Hematopoietic multipotent progenitor cell treated with erythropoietin and hydrocortisone succinate and interleukin-3 and kit ligand, for 8 days (in vitro differentiated cells): ENCODE results near the gene GPR176.

Experiments used
- DNase-seq: peaks from one replicate; pipeline ENCODE4 v3.0.0-alpha.2; 2015

GPR176 gene

DNA sequence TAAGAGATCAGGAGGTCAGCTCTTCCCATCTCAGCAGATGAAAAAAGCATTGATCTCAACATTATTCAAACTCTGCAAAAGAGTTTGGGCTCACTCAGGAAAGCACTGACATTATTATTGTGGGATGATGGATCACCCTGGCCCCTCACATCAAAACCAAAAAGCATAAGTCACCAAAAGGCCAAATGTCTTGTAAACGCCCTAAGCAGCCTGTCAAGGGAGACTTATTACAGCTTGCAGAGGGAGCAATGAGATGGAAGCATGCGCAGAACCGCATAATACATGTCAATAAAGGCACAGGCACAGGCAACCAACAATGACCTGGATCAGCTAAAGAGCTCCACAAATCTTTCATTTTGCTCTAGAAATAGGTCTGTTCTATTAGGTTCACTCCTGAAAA, 142.0 kb downstream of the GPR176 start:
- DNase-seq, result peak; percentile 41

DNA sequence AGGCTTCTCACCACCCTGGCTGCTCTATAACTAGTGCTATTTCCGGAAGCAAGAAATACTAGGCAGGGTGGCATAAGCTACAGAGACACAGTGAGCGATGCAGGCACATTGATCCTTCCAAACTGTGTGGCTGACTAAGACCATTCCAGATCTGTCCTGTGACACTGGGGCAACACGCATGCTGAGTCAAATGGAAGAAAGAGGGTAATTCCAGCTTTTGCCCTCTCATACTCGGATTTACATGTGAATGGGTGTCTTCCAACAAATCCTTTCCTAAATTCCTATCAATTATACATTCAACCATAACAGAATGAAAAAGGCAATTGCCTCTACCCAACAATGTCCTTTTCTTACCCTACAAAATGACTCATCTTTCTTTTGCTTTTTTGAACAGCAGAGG, 142.6 kb downstream of the GPR176 start:
- DNase-seq, result no peak

DNA sequence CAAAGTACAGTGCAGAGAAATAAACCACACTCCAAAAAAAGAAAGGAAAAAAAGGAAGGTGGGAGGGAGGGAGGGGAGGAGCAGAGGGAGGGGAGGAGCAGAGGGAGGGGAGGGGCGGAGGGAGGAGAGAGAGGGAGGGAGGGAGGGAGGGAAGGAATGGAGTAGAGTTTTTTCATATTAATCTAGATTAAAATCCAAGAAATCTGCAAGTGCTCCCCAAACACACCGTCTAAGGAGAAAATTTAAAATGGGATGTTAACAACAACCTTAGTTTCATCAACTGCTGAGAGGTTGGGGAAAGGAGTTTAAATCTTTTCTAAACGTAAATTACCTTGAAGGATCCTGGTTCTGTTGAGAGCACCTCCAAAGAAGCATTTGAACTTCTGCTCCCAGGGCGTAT, 144.0 kb downstream of the GPR176 start:
- DNase-seq, result no peak

DNA sequence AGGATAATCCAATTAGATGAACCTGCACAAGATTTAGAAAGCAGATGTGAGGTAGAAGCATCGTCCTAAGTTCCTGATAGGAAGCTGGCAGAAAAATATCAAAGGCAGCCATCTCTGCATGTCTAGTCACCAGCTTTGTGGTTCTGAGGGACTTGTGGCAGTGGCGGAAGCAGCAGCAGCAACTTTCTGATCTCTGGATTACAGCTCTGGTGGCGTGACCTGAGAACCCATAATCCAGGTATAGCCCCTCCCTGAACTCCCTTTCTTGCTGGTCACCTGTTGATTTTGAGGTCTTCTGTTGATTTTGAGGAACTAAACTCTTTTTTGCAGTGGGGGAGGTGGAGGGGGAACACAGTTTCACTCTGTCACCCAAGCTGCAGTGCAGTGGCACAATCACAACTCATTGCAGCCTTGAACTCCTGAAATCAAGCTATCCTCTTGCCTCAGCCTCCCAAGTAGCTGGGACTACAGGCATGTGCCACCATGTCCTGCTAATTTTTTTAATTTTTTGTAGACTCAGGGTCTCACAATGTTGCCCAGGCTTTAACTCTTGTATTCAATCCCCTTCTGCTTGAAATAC, 145.3 kb downstream of the GPR176 start:
- peak; percentile 54 for DNase-seq

DNA sequence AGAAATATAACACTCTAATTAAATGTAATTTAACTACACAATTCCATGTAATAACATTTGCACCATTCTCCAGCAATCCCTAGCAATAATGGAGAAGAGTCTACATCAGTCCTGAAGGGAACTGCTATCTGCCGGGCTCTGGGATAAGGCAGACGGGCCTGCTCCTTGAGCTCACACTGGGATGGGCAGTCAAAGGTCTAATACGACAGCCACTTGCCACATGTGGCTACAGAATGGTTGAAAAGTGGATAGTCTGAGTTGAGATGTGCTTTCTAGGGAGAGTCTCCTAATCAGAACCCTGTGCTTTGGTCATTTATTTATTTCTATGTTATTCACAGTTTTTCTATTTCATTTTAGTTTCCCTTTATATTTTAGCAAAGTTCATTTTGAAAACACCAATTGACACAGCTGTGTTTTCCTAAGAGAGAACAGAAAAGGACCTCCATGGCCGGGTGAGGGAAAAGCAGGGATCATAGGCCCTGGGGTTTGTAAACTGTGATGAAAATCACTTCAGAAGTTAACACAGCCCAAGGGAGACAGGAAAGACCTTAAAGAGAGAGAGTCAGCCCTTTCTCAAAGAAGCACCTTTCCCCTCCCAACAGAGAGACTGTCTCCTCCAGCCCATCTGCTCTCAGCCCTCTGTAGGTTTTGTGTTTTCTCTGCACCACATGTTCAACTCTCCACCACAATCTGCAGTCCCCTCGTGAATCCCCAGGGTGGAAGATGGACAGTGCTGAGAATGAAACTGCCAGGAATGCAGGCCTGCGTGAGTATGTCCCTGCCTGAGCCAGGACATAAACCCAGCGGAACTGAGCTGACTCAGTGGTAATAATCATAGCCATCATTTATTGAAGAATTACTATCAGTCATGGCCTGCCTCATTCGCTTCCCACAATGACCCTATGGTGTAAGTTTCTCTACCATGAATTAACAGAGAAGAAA, 149.0 kb downstream of the GPR176 start:
- DNase-seq, result no peak

DNA sequence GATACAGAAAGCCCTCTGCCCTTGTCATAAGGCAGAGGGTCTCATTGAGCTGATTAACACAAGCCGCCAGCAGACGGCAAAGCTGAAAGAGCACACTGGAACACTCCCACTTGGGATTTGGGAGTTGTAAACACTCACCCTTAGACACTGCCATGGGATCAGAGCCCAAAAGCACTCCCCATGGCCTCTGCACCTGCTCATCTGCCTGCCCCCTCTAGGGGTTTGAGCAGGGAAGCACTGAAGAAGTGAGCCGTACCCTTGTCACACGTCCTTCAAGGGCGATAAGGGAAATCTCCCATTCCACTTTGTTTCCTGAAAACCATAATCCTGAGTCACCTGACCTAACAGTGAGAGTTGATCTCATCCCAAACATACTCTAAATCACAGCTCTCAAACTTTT, 152.1 kb downstream of the GPR176 start:
- DNase-seq, result no peak

DNA sequence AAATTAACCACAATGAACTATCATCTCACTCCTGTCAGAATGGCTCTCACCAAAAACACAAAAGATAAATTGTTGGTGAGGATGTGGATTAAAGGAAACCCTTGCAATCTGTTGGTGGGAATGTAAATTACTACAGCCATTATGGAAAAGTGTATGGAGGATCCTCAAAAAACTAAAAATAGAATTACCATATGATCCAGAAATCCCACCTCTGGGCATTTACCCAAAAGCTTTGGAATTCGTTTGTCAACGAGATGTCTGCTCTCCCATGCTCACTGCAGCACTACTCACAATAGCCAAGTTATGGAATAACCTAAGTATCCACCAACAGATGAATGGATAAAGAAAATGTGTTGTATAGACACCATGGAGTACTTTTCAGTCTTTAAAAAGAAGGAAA, 159.1 kb downstream of the GPR176 start:
- no peak for DNase-seq

DNA sequence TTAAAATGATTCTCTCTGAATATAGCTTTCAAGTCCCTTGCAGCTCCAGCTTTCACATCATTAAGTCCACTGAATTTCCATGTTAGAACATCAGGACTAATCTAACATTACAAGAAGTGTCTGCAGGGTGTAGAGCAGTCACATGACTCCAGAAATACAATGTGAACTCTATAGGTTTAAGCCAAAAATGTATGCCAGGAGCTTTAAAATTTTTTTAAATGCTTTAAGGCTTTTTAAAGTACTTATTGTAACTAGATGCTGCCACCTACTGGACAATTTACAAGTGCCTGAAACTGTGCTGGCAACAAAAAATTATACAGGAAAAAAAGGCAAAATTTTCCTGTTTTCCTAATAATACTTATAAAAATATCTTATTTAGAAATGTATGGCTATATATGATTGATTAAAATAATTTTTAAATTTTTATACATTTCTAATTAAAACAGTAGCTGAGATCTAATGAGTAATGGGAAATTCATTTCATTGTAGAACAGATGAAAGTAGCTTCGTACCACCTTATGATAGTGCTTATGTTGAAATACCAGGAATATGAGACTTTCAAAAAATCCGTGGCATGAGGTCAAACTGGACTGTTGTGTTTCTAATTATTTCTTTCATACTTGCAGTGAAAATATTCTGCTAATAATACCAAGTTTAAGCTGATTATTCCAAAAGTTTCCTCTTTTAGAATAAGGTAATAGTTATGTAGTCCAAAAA, 163.1 kb downstream of the GPR176 start:
- DNase-seq, result peak; percentile 76

DNA sequence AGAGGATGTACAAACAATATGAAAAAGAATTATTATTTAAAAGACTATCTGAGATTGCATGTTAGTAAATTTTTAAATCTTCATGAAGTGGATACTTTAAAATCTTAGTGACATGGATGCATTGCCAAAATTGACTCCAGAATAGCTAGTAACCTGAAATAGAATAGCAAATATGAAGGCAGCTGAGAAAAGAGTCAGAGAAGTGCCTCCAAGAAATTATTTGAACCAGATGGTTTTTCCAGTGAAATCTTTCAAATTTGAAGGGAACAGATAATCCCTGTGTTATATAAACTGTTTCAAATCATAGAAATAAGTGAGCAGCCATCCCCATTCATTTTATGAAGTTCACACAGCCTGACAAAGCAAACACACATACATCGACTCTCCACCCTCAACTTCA, 167.1 kb downstream of the GPR176 start:
- DNase-seq, result no peak

DNA sequence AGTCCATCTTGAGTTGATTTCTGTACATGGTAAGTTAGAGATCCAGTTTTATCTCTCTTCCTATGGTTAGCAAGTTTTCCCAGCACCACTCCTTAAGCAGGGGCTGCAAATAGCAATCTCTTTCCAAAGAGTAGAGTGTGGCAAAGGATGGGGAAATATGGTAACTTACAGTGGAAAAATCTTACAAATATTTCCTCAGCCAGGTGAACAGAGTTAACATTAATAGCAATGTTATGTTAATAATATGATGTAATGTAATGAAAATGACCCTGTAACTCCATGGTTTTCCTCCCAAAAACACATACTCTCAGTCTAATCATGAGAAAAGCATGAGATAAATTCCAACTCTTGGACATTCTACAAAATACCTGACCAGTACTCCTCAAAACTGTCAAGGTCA, 167.8 kb downstream of the GPR176 start:
- DNase-seq, result no peak
